CD14-positive monocyte (primary cell): ENCODE measurements around the gene TANC1. TPM values are rescaled to one million over a fixed set of nuclear protein-coding genes. Genes with fewer than 3 reads are reported as not detected.
A peak's percentile ranks its signal among the peaks of the same experiment; 100 is the strongest.

Experiments used
- DNase-seq, 3 donors: peaks; one replicate each; pipeline ENCODE4 v3.0.0-alpha.2; 2011 to 2022
- H2AFZ ChIP-seq: 2 replicates; pipeline ENCODE4 v1.6.0; 2012; ENCODE audit warnings: mild to moderate bottlenecking, low read depth, low read length, inconsistent platforms; ENCODE audit not compliant: insufficient read depth, poor library complexity, severe bottlenecking
- H3K27ac ChIP-seq, 2 donors: 1 replicate in 1 of 2; 2 replicates in 1 of 2; pipeline ENCODE4 v1.5.1; 2012 to 2013; ENCODE audit warnings: low read length in 2 of 2, control low read depth in 1 of 2, inconsistent platforms in 1 of 2, low read depth in 1 of 2, mild to moderate bottlenecking in 1 of 2
- H3K27me3 ChIP-seq, 2 donors: one replicate each; pipeline versions ENCODE4 v1.6.0 to v1.6.1; 2011 to 2013; ENCODE audit warnings: low read length in 2 of 2; ENCODE audit not compliant: control insufficient read depth in 2 of 2, insufficient read depth in 2 of 2
- H3K36me3 ChIP-seq, 2 donors: replicated peaks in 1 of 2; 1 replicate in 1 of 2; 2 replicates in 1 of 2; pipeline versions ENCODE4 v1.5.1 to v1.6.1; 2012 to 2013; ENCODE audit warnings: low read length in 2 of 2, control low read depth in 1 of 2, inconsistent platforms in 1 of 2, mild to moderate bottlenecking in 1 of 2; ENCODE audit not compliant: insufficient read depth in 2 of 2, control insufficient read depth in 1 of 2
- H3K4me1 ChIP-seq, 2 donors: 1 replicate in 1 of 2; 2 replicates in 1 of 2; pipeline versions ENCODE4 v1.5.1 to v1.6.1; 2012 to 2013; ENCODE audit warnings: low read length in 2 of 2, control low read depth in 1 of 2, inconsistent platforms in 1 of 2, mild to moderate bottlenecking in 1 of 2, moderate library complexity in 1 of 2; ENCODE audit not compliant: insufficient read depth in 2 of 2, control insufficient read depth in 1 of 2
- H3K4me2 ChIP-seq: replicated peaks from 2 replicates; pipeline ENCODE3; 2012; ENCODE audit warnings: low read length, moderate library complexity, mild to moderate bottlenecking; ENCODE audit not compliant: poor library complexity, severe bottlenecking; ENCODE audit errors: extremely low read depth
- H3K4me3 ChIP-seq, 3 experiments: fragments of 200-600 bp in 1 of 3; sonication (generic) in 1 of 3; replicated peaks in 1 of 3; 1 replicate in 2 of 3; 2 replicates in 1 of 3; pipeline ENCODE4 v1.5.1; 2011 to 2013; ENCODE audit warnings: low read length in 3 of 3, mild to moderate bottlenecking in 3 of 3, control low read depth in 2 of 3, low read depth in 2 of 3, inconsistent platforms in 1 of 3, moderate library complexity in 1 of 3
- H3K79me2 ChIP-seq: 2 replicates; pipeline ENCODE4 v1.6.0; 2012; ENCODE audit warnings: mild to moderate bottlenecking, control low read depth, inconsistent platforms, low read length, moderate library complexity; ENCODE audit not compliant: insufficient read depth
- H3K9ac ChIP-seq: 2 replicates; pipeline ENCODE4 v1.6.0; 2017; ENCODE audit warnings: low read length, mild to moderate bottlenecking; ENCODE audit not compliant: insufficient read depth, poor library complexity, severe bottlenecking
- H3K9me3 ChIP-seq, 2 donors: replicated peaks in 1 of 2; 1 replicate in 1 of 2; 2 replicates in 1 of 2; pipeline versions ENCODE4 v1.5.1 to v1.6.1; 2012 to 2013; ENCODE audit warnings: low read length in 2 of 2, control low read depth in 1 of 2; ENCODE audit not compliant: control insufficient read depth in 1 of 2, insufficient read depth in 1 of 2
- H4K20me1 ChIP-seq: 2 replicates; pipeline ENCODE4 v1.6.0; 2012; ENCODE audit warnings: mild to moderate bottlenecking, low read length, control low read depth, moderate library complexity; ENCODE audit not compliant: insufficient read depth
- H3K27ac Mint-ChIP-seq, 7 donors: one replicate each; pipeline ENCODE4 v1.8.0; 2020; ENCODE audit warnings: mild to moderate bottlenecking in 7 of 7, mixed read lengths in 7 of 7, moderate library complexity in 6 of 7, inconsistent platforms in 2 of 7
- H3K27me3 Mint-ChIP-seq, 3 donors: one replicate each; pipeline ENCODE4 v1.8.0; 2021 to 2022; ENCODE audit warnings: low read depth in 3 of 3, mild to moderate bottlenecking in 3 of 3, mixed read lengths in 3 of 3, moderate library complexity in 3 of 3, inconsistent platforms in 1 of 3
- H3K36me3 Mint-ChIP-seq, 2 donors: one replicate each; pipeline ENCODE4 v1.8.0; 2020; ENCODE audit warnings: mixed read lengths in 2 of 2, inconsistent platforms in 1 of 2, mild to moderate bottlenecking in 1 of 2
- H3K4me1 Mint-ChIP-seq: one replicate; pipeline ENCODE4 v1.8.0; 2020; ENCODE audit warnings: mild to moderate bottlenecking, mixed read lengths
- H3K4me3 Mint-ChIP-seq, 2 donors: one replicate each; pipeline ENCODE4 v1.8.0; 2020; ENCODE audit warnings: mild to moderate bottlenecking in 2 of 2, mixed read lengths in 2 of 2, moderate library complexity in 1 of 2
- H3K9me3 Mint-ChIP-seq, 7 donors: one replicate each; pipeline ENCODE4 v1.8.0; 2020 to 2022; ENCODE audit warnings: mixed read lengths in 7 of 7, mild to moderate bottlenecking in 6 of 7, moderate library complexity in 6 of 7, inconsistent platforms in 2 of 7
- CTCF ChIP-seq: fragments of 200-600 bp; IDR thresholded peaks from one replicate; pipeline ENCODE4 v1.8.0; 2022; ENCODE audit warnings: antibody characterized with exemption, mild to moderate bottlenecking
- WGBS: methylation state at CpG from one replicate; pipeline ENCODE4 v1.1.5; 2013; ENCODE audit warnings: missing lambda C conversion rate; ENCODE audit not compliant: insufficient coverage; 5-methylcytosine and 5-hydroxymethylcytosine counted together
- intact Hi-C, 2 donors: fragments of 100-400 bp; cut with micrococcal nuclease; formaldehyde crosslinking; loops; one replicate each; pipeline versions ENCODE4 v1.15.0 to v1.15.1; 2023
- polyA plus RNA-seq, 3 donors: library from polyadenylated mRNA; depleted of rRNA in 1 of 3; unstranded in 2 of 3; stranded (reverse) in 1 of 3; fragments of 300-500 nt in 2 of 3; fragments of >200 nt in 1 of 3; fragmentation: Illumina TruSeq in 2 of 3; gene quantifications; 1 replicate in 2 of 3; 2 replicates in 1 of 3; pipeline ENCODE4 v1.2.3, GENCODE V29; 2012 to 2021

TANC1 gene
- polyA plus RNA-seq, 3 donors = 0.04 TPM; not detected in 2

GRCh38 chr2:158963071-158963470 lies 5.4 kb upstream of the TANC1 start:
- Histone ChIP-seq H3K27me3 (peaks cover 8 to 28% of the 10 kb centered on the region in 2 donors), H3K4me3 (no peak overlapping the region), H3K9ac (no peak overlapping the region), H4K20me1 (no peaks in the 10 kb centered on the region), H3K4me2 (no peak overlapping the region), H3K9me3 (no peaks in the 10 kb centered on the region), H2AFZ (no peak overlapping the region), H3K27ac (no peak overlapping the region), H3K36me3 (no peaks in the 10 kb centered on the region), H3K4me1 (peaks cover 6 to 7% of the 10 kb centered on the region in 2 donors), H3K79me2 (no peaks in the 10 kb centered on the region)
- H3K4me3 Mint-ChIP-seq = no peak overlapping the region
- H3K9me3 Mint-ChIP-seq = peaks cover 0 to 6% (median 0%) of the 10 kb centered on the region in 7 donors
- H3K27me3 Mint-ChIP-seq = peaks cover 16 to 29% (median 26%) of the 10 kb centered on the region in 3 donors
- no peaks in the 10 kb centered on the region for H3K36me3 Mint-ChIP-seq
- no CpG with 5 or more reads among the region's 3 CpGs for WGBS
- no peak overlapping the region for H3K27ac Mint-ChIP-seq
- no peak for TF ChIP-seq CTCF
- no peak for DNase-seq
- peaks cover 9% of the 10 kb centered on the region for H3K4me1 Mint-ChIP-seq
- intact Hi-C loops = no loop called here

DNA sequence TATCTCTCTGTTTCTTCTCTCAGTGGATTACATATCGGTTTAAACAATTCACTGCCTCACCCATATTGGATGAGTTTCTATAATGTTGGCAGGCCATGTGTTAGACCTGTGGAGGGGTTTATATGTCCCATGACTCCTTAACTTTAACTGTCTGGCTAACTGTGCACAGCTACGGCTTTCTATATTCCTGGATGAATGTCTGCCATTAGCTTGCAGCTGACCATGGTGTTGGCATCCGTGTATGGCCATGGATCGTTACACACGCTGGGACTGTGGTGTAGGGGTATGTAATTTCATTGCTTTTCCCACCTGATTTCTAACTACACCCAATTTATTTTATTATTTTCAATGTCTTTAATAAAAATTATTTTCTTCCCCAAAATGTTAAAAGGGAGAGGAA lies 3.3 kb upstream of the TANC1 start:
- intact Hi-C loops = no loop called here
- no peak overlapping the region for H2AFZ ChIP-seq
- Mint-ChIP-seq H3K27me3 (peaks cover 29 to 49% (median 38%) of the 10 kb centered on the region in 3 donors), H3K4me1 (peaks cover 19% of the 10 kb centered on the region), H3K9me3 (peaks cover 0 to 16% (median 3%) of the 10 kb centered on the region in 7 donors), H3K4me3 (peak overlapping the region in 1 of 2 donors; percentile 13), H3K27ac (no peak overlapping the region), H3K36me3 (no peaks in the 10 kb centered on the region)
- H4K20me1 ChIP-seq = no peaks in the 10 kb centered on the region
- H3K36me3 ChIP-seq = no peaks in the 10 kb centered on the region
- no peak for TF ChIP-seq CTCF
- H3K4me1 ChIP-seq = peaks cover 22 to 26% of the 10 kb centered on the region in 2 donors
- no CpG with 5 or more reads among the region's 5 CpGs for WGBS
- H3K27ac ChIP-seq = no peak overlapping the region
- peaks cover 12 to 44% of the 10 kb centered on the region in 2 donors for H3K27me3 ChIP-seq
- no peaks in the 10 kb centered on the region for H3K79me2 ChIP-seq
- H3K9ac ChIP-seq = no peak overlapping the region
- DNase-seq = no peak
- H3K4me2 ChIP-seq = no peak overlapping the region
- no peaks in the 10 kb centered on the region for H3K9me3 ChIP-seq
- no peak overlapping the region for H3K4me3 ChIP-seq
